ENCODE results near the gene ARHGAP33.

GRCh38 chr19:35785339-35785627 is 9.9 kb downstream of the ARHGAP33 start:
- TF ChIP-seq CTCF (conservative IDR thresholded peaks at IDR 0.05 in 1 of 2, IDR thresholded peaks at IDR 0.05 in 1 of 2; ENCODE audit: extremely low read depth in 1 of 2, insufficient read depth in 1 of 2, low read depth in 1 of 2, low read length in 2 of 2) = no peak
- no peak for TF ChIP-seq EZH2 (IDR thresholded peaks at IDR 0.05; ENCODE audit: borderline replicate concordance, low read length)
